ENCODE measurements around the gene SMS. TPM values are rescaled to one million over a fixed set of nuclear protein-coding genes. Genes with fewer than 3 reads are reported as not detected.

Gene SMS
- total RNA-seq, 1 experiment from 2014 or later: 172 TPM

GRCh38 chrX:21963731-21964405, 23.4 kb downstream of the SMS start:
- DNase-seq (ENCODE audit: low read depth, low spot score) (no peak), ATAC-seq (no peak)
- no peaks in the 10 kb centered on the region for H3K36me3 ChIP-seq (ENCODE audit: control insufficient read depth, insufficient read depth, low read length)
- no peak overlapping the region for H3K4me3 ChIP-seq (ENCODE audit: low read depth in 2 of 2, low read length in 2 of 2)
- in situ Hi-C loops (cut with HindIII; ENCODE audit: low pct_unique_long_range_greater_than_20kb, low sequenced_read_pairs) (no loop called here), intact Hi-C loops (cut with micrococcal nuclease; ENCODE audit: unreplicated experiment) (no loop called here)
- CTCF ChIA-PET: no interaction called here
- no peak overlapping the region for H3K27ac ChIP-seq (ENCODE audit: low read length)
- H3K4me1 ChIP-seq (ENCODE audit: control insufficient read depth, insufficient read depth, low read length): peaks cover 42% of the 10 kb centered on the region
- H3K9me3 ChIP-seq (ENCODE audit: control insufficient read depth, insufficient read depth, low read depth, low read length): no peaks in the 10 kb centered on the region
- POLR2A ChIA-PET: no interaction called here
- TF ChIP-seq SIN3A (IDR thresholded peaks at IDR 0.05; ENCODE audit: borderline replicate concordance, insufficient read depth, low read depth, low read length) (no peak), CTCF (IDR thresholded peaks at IDR 0.05) (no peak)
- BruUV-seq (replicated peaks): no TSS peak
- H3K27me3 ChIP-seq (ENCODE audit: control insufficient read depth, insufficient read depth, low read length): no peaks in the 10 kb centered on the region

- Histone ChIP-seq H3K36me3 (ENCODE audit: control insufficient read depth, insufficient read depth, low read length) (0 out of 2 replicates have a peak, but pooled peaks cover 2% of the 10 kb centered on the region), H3K27ac (ENCODE audit: low read length) (no peak overlapping the region), H3K27me3 (ENCODE audit: control insufficient read depth, insufficient read depth, low read length) (no peaks in the 10 kb centered on the region), H3K4me3 (ENCODE audit: low read depth in 2 of 2, low read length in 2 of 2) (no peak overlapping the region), H3K4me1 (ENCODE audit: control insufficient read depth, insufficient read depth, low read length) (peaks cover 17% of the 10 kb centered on the region), H3K9me3 (ENCODE audit: control insufficient read depth, insufficient read depth, low read depth, low read length) (no peaks in the 10 kb centered on the region)
- BruUV-seq (replicated peaks): no TSS peak
- intact Hi-C loops (cut with micrococcal nuclease; ENCODE audit: unreplicated experiment): no loop called here
- ChIA-PET POLR2A (no interaction called here), CTCF (no interaction called here)
- ATAC-seq: no peak
- in situ Hi-C loops (cut with HindIII; ENCODE audit: low pct_unique_long_range_greater_than_20kb, low sequenced_read_pairs): no loop called here
- DNase-seq (ENCODE audit: low read depth, low spot score): no peak
- TF ChIP-seq POLR2AphosphoS5 (IDR thresholded peaks at IDR 0.05; ENCODE audit: low read depth, low read length) (no peak), SIN3A (IDR thresholded peaks at IDR 0.05; ENCODE audit: borderline replicate concordance, insufficient read depth, low read depth, low read length) (no peak), CTCF (IDR thresholded peaks at IDR 0.05) (no peak), REST (IDR thresholded peaks at IDR 0.05; ENCODE audit: insufficient read depth in 1 of 2, low read depth in 2 of 2, low read length in 1 of 2) (no peak), TCF7L2 (IDR thresholded peaks at IDR 0.05; ENCODE audit: low read depth, low read length) (no peak)
Observed at GRCh38 chrX:21966866-21967265, 26.4 kb downstream of the SMS start.
